GM18517 (cell line): Measurements from ENCODE around the gene RAB39B.

Experiments used
- ATAC-seq: cut with Tn5 transposase; IDR thresholded peaks from one replicate; pipeline ENCODE4 v1.9.1; 2021; ENCODE audit warnings: mild to moderate bottlenecking, moderate library complexity; ENCODE audit not compliant: unreplicated experiment

RAB39B gene

DNA sequence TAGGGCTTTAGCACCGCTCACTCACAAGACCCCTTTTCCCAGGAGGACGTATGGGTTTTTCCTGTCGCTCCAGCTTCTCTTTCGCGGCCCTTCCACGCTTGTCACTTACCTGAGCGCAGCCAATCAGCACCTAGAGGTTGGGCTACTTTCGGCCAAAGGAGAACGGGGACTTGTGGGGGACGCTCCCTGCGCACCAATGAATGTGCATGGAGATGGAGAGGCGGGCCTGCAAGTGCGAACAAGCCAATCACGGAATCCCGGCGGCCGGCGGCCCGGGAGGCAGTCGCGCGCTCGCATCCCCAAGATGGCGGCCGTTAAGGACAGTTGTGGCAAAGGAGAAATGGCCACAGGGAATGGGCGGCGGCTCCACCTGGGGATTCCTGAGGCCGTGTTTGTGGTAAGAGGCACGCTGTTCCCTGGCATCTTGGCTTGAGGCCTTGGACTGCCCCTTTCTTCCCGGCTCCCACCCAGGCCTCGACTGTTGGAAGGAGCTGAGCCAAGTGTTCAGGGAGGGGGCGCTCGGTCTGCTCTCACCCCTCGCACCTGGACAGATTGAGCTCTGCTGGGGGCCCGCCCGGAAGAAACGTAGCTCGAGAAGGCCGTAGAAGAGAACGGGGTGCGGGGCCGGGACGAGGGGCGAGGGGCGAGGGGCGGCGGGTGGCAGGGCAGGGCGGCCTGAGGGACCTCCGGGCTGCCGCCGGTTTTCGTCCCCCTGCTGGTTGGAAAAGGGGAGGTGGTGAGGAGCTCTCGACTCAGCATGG lies 47.9 kb downstream of the RAB39B start, which contains the start of gene VBP1:
Gene VBP1, plus strand, starts transcription at position 282 of the 761 bp plus-strand sequence. Its CDS starts 23 bp downstream, at position 305.
- peak; percentile 96 for ATAC-seq

DNA sequence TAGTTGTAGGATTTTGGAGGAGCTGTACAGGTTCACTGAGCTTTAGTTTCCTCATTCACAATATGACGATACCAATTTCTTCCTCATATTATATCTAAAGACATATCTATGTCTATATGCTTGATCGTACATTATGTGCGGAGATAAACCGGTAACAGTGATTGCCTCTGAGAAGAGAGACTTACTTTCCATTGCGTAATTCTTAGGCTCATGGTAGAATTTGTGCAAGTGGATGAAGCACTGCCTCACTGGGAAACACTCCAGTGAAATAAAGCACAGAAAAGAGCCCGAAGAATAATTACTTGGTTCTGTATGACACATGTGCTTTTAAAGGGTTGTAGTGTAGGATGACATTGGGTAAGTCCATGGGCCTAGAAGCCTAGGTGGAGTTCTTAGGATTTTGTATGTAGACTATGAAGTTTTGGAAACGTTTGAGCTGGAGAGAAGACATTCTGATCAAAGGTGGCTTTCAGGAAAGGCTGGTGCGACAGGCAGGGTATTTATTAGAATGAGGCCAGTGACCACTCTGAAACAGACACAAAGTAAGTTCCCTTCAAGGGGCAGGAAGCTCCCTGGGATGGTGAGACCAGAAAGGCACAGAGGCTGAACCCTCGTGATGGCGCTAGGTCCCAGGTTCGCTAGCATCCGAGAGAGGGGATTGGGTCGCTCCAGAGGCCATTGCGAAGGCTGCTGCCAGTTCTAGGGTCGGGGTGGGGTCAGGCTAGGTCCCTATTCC lies 48.7 kb downstream of the RAB39B start:
- ATAC-seq, result peak; percentile 31

DNA sequence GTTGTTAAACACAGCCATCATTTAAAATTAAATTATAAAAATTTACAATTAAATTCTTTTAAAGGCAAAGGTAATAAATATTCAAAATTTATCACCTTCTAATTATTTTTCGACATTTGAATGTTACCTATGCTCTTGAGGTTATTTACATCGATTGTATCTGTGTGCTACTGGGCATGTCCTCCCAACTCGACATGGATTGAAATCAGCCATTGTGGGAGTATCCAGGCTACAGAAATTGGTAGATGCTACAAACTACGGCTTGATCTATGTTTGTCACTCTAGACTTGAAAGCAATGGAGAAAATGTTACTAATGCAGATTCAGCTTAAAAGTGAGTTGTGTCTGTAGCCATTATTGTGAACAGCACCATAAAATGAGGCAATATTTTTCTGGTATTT lies 50.6 kb downstream of the RAB39B start:
- ATAC-seq, result no peak

DNA sequence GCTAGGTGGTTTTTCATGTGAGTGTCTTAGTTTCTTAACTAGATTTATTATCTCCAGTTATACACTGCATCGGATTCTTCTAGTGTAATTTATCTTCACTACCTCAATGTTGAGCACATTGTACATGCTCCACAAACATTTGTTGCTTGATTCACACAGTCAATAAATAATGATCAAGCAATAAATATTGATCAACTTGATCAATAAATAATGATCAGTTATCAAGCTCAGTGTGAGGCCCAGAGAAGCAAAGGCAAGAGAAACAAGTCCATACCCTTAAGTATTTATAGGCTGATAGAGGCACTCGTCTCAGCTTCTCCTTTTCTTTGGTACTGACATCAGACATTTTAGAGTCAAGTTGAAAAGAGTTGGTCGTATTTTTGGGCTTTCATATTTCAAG lies 53.1 kb downstream of the RAB39B start:
- no peak for ATAC-seq
